Measurements from ENCODE around the gene AMBN.

GRCh38 chr4:70608324-70608723, 16.3 kb downstream of the AMBN start:
- TF ChIP-seq CTCF (IDR thresholded peaks at IDR 0.05; ENCODE audit: low read depth, low read length, poor library complexity, severe bottlenecking): no peak
- no peak for TF ChIP-seq EZH2phosphoT487 (IDR thresholded peaks at IDR 0.05; ENCODE audit: borderline replicate concordance, low read length)

Measured in DOHH2 (cell line).